ENCODE data around the gene NME7.

GRCh38 chr1:169121146-169121923 is 246.3 kb downstream of the NME7 start:
- TF ChIP-seq CTCF (IDR thresholded peaks at IDR 0.05 in 4 of 5, conservative IDR thresholded peaks at IDR 0.05 in 1 of 5) (no peak), POLR2A (IDR thresholded peaks at IDR 0.05) (no peak)

All from gastrocnemius medialis (tissue), 4 donors.